ENCODE measurements around the gene COL4A6. TPM values are rescaled to one million over a fixed set of nuclear protein-coding genes. Genes with fewer than 3 reads are reported as not detected.

The COL4A6 gene
- total RNA-seq, 1 experiment from 2014 or later: 2.4 TPM

- H3K79me2 ChIP-seq (ENCODE audit: insufficient read depth, low read length): no peaks in the 10 kb centered on the region
- ChIA-PET CTCF (no interaction called here), POLR2A (no interaction called here), RAD21 (ENCODE audit: low non-redundant PET in 1 of 2, low total read pairs in 2 of 2, uncharacterized antibody in 2 of 2, unreplicated experiment in 2 of 2) (no interaction called here)
- no peak overlapping the region for H3K27ac ChIP-seq (ENCODE audit: low read depth, low read length)
- H4K20me1 ChIP-seq (ENCODE audit: insufficient read depth): no peaks in the 10 kb centered on the region
- H3K9me2 ChIP-seq (ENCODE audit: insufficient read depth): no peaks in the 10 kb centered on the region
- H3K27me3 ChIP-seq (ENCODE audit: insufficient read depth, low read length): no peaks in the 10 kb centered on the region
- no peak overlapping the region for H3K4me3 ChIP-seq (replicated peaks in 1 of 2; ENCODE audit: low read depth in 1 of 2, low read length in 2 of 2)
- intact Hi-C loops (cut with micrococcal nuclease): no loop called here
- no peak overlapping the region for H3K4me2 ChIP-seq (ENCODE audit: low read length)
- no peak overlapping the region for H2AFZ ChIP-seq (ENCODE audit: low read depth, low read length, poor library complexity, severe bottlenecking)
- DNase-seq (ENCODE audit: low read depth, low spot score) (no peak), ATAC-seq (no peak)
- no peaks in the 10 kb centered on the region for H3K9me3 ChIP-seq (ENCODE audit: control insufficient read depth in 1 of 2, insufficient read depth in 1 of 2, low read depth in 1 of 2, low read length in 2 of 2)
- no peak for TF ChIP-seq TCF7L2 (IDR thresholded peaks at IDR 0.05; ENCODE audit: borderline replicate concordance, extremely low read depth, insufficient read depth, insufficient read length)
- no peak for TF ChIP-seq EZH2 (IDR thresholded peaks at IDR 0.05)
- TF ChIP-seq EGR1 (IDR thresholded peaks at IDR 0.05; ENCODE audit: low read depth): no peak
- TF ChIP-seq, protein P1, sequence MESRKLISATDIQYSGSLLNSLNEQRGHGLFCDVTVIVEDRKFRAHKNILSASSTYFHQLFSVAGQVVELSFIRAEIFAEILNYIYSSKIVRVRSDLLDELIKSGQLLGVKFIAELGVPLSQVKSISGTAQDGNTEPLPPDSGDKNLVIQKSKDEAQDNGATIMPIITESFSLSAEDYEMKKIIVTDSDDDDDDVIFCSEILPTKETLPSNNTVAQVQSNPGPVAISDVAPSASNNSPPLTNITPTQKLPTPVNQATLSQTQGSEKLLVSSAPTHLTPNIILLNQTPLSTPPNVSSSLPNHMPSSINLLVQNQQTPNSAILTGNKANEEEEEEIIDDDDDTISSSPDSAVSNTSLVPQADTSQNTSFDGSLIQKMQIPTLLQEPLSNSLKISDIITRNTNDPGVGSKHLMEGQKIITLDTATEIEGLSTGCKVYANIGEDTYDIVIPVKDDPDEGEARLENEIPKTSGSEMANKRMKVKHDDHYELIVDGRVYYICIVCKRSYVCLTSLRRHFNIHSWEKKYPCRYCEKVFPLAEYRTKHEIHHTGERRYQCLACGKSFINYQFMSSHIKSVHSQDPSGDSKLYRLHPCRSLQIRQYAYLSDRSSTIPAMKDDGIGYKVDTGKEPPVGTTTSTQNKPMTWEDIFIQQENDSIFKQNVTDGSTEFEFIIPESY (IDR thresholded peaks at IDR 0.05; ENCODE audit: extremely low read depth, insufficient replicate concordance, low read length): no peak
- no peak for TF ChIP-seq SP1 (IDR thresholded peaks at IDR 0.05; ENCODE audit: low read depth)
- TF ChIP-seq SIN3A (IDR thresholded peaks at IDR 0.05; ENCODE audit: low read depth): no peak
- TF ChIP-seq SRF (IDR thresholded peaks at IDR 0.05; ENCODE audit: low read depth): no peak
- TF ChIP-seq POLR2A (IDR thresholded peaks at IDR 0.05; ENCODE audit: borderline replicate concordance, extremely low read depth, insufficient read depth, insufficient read length): no peak
- TF ChIP-seq YY1 (IDR thresholded peaks at IDR 0.05; ENCODE audit: extremely low read depth, insufficient replicate concordance, low read depth, low read length): no peak
- TF ChIP-seq ATF3 (IDR thresholded peaks at IDR 0.05): no peak
- TF ChIP-seq ZFX (IDR thresholded peaks at IDR 0.05): no peak
- TF ChIP-seq FOSL1 (IDR thresholded peaks at IDR 0.05; ENCODE audit: low read depth): no peak
- H3K36me3 ChIP-seq (ENCODE audit: control insufficient read depth in 1 of 2, insufficient read depth in 2 of 2, low read length in 2 of 2): no peaks in the 10 kb centered on the region
- H3K9ac ChIP-seq (ENCODE audit: low read length): no peak overlapping the region
- H3K4me1 ChIP-seq (ENCODE audit: control insufficient read depth in 1 of 2, insufficient read depth in 2 of 2, low read length in 2 of 2): no peaks in the 10 kb centered on the region
- no TSS peak for BruUV-seq (replicated peaks)
These were observed 191.8 kb downstream of the COL4A6 start for GRCh38 chrX:108246304-108246954.
